ENCODE data around the gene MYBPHL.

GRCh38 chr1:109335091-109335490 lies 28.3 kb upstream of the MYBPHL start:
- TF ChIP-seq CTCF (IDR thresholded peaks at IDR 0.05): no peak
- no peak for TF ChIP-seq ZFX (IDR thresholded peaks at IDR 0.05; ENCODE audit: borderline replicate concordance)

All from 22Rv1 (cell line).